ENCODE data around the gene CAPN5. TPM values are rescaled to one million over a fixed set of nuclear protein-coding genes. Genes with fewer than 3 reads are reported as not detected.

The CAPN5 gene
- total and polyA plus RNA-seq, 2 experiments from 2014 or later: 10.2 to 32.2 TPM

DNA sequence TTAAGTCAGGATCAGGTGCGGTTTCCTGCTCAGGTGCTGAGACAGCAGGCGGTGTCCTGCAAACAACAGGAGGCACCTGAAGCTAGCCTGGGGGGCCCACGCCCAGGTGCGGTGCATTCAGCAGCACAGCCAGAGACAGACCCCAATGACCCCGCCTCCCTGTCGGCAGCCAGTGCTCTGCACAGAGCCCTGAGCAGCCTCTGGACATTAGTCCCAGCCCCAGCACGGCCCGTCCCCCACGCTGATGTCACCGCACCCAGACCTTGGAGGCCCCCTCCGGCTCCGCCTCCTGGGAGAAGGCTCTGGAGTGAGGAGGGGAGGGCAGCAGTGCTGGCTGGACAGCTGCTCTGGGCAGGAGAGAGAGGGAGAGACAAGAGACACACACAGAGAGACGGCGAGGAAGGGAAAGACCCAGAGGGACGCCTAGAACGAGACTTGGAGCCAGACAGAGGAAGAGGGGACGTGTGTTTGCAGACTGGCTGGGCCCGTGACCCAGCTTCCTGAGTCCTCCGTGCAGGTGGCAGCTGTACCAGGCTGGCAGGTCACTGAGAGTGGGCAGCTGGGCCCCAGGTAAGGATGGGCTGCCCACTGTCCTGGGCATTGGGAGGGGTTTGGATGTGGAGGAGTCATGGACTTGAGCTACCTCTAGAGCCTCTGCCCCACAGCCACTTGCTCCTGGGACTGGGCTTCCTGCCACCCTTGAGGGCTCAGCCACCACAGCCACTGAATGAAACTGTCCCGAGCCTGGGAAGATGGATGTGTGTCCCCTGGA lies 61.3 kb downstream of the CAPN5 start, which contains the start of gene MYO7A:
TSS of gene MYO7A (plus strand) at position 327 of the 772 bp plus-strand sequence. CDS start 2,389 bp downstream, outside the sequence.
- peaks cover 14% of the 10 kb centered on the region for H3K27me3 Mint-ChIP-seq (ENCODE audit: insufficient read depth, low read depth, poor library complexity)
- no peaks in the 10 kb centered on the region for H3K27me3 ChIP-seq (ENCODE audit: insufficient read depth)
- H3K9me2 ChIP-seq (ENCODE audit: insufficient read depth): no peaks in the 10 kb centered on the region
- no peaks in the 10 kb centered on the region for H4K20me1 ChIP-seq (replicated peaks; ENCODE audit: insufficient read depth)
- H2AFZ ChIP-seq: peak within 1 kb of the TSS; percentile 99
- peaks cover 8% of the 10 kb centered on the region for H3K4me1 ChIP-seq (ENCODE audit: insufficient read depth)
- H3K4me3 Mint-ChIP-seq: peak within 1 kb of the TSS; percentile 61
- peaks cover 24% of the 10 kb centered on the region for H3K4me1 Mint-ChIP-seq
- H3F3A ChIP-seq (replicated peaks; ENCODE audit: low read depth): 0 out of 2 replicates have a peak, but pooled peaks cover 4% of the 10 kb centered on the region
- peak within 1 kb of the TSS; percentile 93 for H3K4me2 ChIP-seq
- H3K9me3 Mint-ChIP-seq: no peaks in the 10 kb centered on the region
- H3K79me2 ChIP-seq (replicated peaks; ENCODE audit: insufficient read depth): no peaks in the 10 kb centered on the region
- peak within 1 kb of the TSS; percentile 71 for H3K4me3 ChIP-seq
- TF ChIP-seq REST (IDR thresholded peaks at IDR 0.05; ENCODE audit: unreplicated experiment) (no peak), POLR2AphosphoS5 (IDR thresholded peaks at IDR 0.05; ENCODE audit: low read depth) (peak; percentile 28; the same call in 1 of the 2 replicates)
- ATAC-seq (peak; percentile 67), DNase-seq (ENCODE audit: low spot score) (peak; percentile 64)
- no peak within 1 kb of the TSS for H3K27ac ChIP-seq (ENCODE audit: low read depth)
- H3K36me3 Mint-ChIP-seq (ENCODE audit: low read depth): peaks cover 5% of the 10 kb centered on the region; the same call in 1 of the 3 replicates
- no peak within 1 kb of the TSS for H3K27ac Mint-ChIP-seq
- no peaks in the 10 kb centered on the region for H3K36me3 ChIP-seq (ENCODE audit: insufficient read depth)

- H3K27me3 ChIP-seq (ENCODE audit: insufficient read depth): no peaks in the 10 kb centered on the region
- 0 out of 2 replicates have a peak, but pooled peaks cover 4% of the 10 kb centered on the region for H3F3A ChIP-seq (replicated peaks; ENCODE audit: low read depth)
- H3K4me3 Mint-ChIP-seq: no peak overlapping the region; the same call in 2 of the 3 replicates
- peaks cover 8% of the 10 kb centered on the region for H3K4me1 ChIP-seq (ENCODE audit: insufficient read depth)
- no peaks in the 10 kb centered on the region for H3K36me3 ChIP-seq (ENCODE audit: insufficient read depth)
- H3K4me2 ChIP-seq: no peak overlapping the region
- peaks cover 11% of the 10 kb centered on the region for H3K27me3 Mint-ChIP-seq (ENCODE audit: insufficient read depth, low read depth, poor library complexity)
- H4K20me1 ChIP-seq (replicated peaks; ENCODE audit: insufficient read depth): no peaks in the 10 kb centered on the region
- no peak overlapping the region for H2AFZ ChIP-seq
- no peak overlapping the region for H3K4me3 ChIP-seq
- H3K27ac Mint-ChIP-seq: no peak overlapping the region
- H3K79me2 ChIP-seq (replicated peaks; ENCODE audit: insufficient read depth): no peaks in the 10 kb centered on the region
- DNase-seq (ENCODE audit: low spot score): no peak
- H3K27ac ChIP-seq (ENCODE audit: low read depth): no peak overlapping the region
- TF ChIP-seq, protein P1, sequence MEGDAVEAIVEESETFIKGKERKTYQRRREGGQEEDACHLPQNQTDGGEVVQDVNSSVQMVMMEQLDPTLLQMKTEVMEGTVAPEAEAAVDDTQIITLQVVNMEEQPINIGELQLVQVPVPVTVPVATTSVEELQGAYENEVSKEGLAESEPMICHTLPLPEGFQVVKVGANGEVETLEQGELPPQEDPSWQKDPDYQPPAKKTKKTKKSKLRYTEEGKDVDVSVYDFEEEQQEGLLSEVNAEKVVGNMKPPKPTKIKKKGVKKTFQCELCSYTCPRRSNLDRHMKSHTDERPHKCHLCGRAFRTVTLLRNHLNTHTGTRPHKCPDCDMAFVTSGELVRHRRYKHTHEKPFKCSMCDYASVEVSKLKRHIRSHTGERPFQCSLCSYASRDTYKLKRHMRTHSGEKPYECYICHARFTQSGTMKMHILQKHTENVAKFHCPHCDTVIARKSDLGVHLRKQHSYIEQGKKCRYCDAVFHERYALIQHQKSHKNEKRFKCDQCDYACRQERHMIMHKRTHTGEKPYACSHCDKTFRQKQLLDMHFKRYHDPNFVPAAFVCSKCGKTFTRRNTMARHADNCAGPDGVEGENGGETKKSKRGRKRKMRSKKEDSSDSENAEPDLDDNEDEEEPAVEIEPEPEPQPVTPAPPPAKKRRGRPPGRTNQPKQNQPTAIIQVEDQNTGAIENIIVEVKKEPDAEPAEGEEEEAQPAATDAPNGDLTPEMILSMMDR (conservative IDR thresholded peaks at IDR 0.05; ENCODE audit: low read depth in 2 of 2): no peak
- no peak for TF ChIP-seq EZH2phosphoT487 (IDR thresholded peaks at IDR 0.05; ENCODE audit: unreplicated experiment)
- H3K4me1 Mint-ChIP-seq: peaks cover 24% of the 10 kb centered on the region
- H3K36me3 Mint-ChIP-seq (ENCODE audit: low read depth): no peaks in the 10 kb centered on the region
- H3K9me3 Mint-ChIP-seq: no peaks in the 10 kb centered on the region
- H3K9me2 ChIP-seq (ENCODE audit: insufficient read depth): no peaks in the 10 kb centered on the region
- no peak for ATAC-seq
Measured at GRCh38 chr11:77129069-77129841, 62.5 kb downstream of the CAPN5 start.

Data from GM23338 (cell line).